NCI-H446 treated with DMSO at 0.1 percent for 48 hours (cell line): ENCODE data around the gene RAD51B.
"Not testable (repeated sequence)": the region's sequence is repeated elsewhere in the genome, so short reads cannot be mapped to it uniquely, and the experiment has no call there.

Experiments used
- DNase-seq: peaks from one replicate; lab custom pipeline; 2025; lab: John Stamatoyannopoulos, UW

Gene RAD51B

DNA sequence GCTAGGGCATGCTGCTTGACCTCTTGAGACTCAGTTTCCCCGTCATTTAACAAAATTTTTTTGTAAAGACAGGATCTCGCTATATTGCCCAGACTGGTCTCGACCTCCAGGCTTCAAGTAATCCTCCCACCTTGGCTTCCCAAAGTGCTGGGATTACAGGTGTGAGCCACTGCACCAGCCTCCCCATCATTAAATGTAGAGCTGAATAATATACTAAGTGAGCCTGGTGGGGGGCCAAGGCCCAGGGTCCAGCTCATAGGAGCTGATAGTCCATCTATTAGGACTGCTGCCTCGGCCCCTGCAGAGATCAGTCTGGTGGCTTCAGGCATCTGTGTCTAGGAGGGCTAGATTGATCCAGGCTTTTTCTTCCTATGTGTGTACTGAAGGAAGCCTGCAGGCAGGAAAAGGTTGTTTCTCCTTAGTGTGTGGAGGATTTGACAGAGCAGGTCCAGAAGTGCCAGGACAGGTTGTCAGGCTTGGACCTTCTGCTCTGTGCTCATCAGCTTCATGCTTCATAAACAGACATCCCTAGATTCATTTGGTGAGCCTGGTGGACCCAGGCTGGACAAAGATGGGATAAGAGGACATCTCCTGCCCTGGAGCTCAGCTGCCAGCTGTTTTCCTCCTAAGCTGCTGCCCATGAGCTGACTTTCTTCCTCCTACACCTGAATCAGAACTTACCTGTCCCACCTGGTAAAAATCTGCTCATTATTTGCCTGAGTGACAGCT is 837.9 kb downstream of the RAD51B start:
- DNase-seq: no peak

DNA sequence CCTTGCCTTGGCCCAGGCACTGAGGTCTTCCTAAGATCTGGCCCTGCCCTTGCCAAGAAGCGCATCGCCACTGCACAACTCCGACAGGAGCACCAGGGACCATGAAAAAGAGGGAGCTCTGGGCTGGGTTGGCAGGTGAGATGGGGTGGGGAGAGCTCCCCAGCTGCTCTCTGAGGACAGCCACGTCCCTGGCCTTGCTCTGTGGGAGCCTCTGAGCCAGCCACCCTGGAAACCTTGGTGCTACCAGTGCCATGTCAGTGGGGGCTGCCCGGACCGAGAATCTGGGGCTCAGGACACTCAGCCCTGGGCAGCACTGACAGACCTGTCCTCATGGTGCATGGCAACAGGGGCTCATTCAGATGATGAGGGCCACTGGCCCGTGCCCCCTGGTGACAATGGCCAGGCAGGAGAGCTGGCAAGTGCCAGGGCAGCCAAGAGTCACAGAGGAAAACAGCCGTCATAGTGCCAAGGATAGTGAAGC is 838.5 kb downstream of the RAD51B start:
- DNase-seq: no peak

DNA sequence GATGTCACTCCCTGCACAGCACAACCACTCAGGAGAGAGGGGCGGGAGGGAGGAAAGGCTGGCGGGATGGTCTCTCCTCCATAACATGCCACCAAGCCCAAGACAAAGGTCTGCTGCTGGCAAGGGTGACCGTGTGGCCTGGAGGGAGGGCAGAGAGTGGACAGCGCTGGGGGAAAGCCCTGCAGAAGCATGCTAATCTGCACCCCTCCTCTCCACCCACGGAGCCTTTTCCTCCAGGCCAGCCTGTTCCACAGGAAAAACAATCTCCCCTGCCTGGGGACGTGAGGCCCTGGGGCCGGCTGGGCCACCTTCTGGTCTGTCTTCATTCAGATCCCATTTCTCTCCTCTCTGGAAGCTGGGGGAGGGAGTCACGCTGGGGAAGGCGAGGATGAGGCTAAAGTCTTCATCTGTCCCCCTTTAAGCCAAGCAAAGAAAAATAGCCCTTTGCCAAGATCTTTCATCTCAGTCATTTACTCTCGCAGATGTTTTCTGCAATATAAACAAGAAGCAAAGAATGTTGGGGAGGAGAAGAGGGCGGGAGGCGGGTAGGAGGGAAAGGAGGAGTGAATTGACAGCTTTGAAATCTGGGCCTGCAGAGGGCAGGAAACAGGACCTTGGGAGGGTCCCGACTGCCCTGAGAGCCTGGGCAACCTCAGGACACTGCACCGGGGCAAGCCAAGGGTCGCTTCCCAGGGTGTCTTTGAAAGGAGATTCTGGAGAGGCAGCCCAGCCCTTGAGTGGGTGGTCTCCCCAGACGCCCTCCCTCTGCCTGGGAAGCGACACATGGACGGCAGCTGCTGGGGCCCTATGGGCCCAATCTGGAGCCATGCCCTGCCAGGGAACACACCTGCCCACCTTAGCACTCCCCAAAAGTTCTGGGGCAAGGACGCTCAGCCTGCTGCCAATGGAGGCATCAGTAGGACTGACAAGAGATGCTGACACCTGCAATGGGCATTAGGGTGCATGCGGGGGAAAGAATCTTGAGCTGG is 839.7 kb downstream of the RAD51B start:
- no peak for DNase-seq

DNA sequence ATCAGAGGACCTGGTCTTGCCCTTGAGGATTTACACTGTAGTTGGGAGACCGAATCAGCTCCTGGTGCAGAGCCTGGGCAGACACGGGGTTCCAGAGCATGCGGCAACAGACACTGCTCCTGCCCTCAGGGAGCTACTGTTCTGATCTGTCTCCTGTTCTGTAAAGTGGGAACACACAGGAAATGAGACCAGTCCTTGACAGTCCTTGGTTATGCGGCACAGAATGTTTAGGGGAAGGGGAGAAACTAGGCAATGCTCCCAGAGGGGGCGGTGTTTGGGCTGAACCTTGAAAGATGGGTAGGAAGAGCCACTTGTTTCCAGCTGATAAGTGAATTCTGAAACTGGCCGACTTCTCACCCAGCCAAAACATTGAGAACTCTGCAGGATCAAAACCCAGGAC is 840.9 kb downstream of the RAD51B start:
- no peak for DNase-seq

DNA sequence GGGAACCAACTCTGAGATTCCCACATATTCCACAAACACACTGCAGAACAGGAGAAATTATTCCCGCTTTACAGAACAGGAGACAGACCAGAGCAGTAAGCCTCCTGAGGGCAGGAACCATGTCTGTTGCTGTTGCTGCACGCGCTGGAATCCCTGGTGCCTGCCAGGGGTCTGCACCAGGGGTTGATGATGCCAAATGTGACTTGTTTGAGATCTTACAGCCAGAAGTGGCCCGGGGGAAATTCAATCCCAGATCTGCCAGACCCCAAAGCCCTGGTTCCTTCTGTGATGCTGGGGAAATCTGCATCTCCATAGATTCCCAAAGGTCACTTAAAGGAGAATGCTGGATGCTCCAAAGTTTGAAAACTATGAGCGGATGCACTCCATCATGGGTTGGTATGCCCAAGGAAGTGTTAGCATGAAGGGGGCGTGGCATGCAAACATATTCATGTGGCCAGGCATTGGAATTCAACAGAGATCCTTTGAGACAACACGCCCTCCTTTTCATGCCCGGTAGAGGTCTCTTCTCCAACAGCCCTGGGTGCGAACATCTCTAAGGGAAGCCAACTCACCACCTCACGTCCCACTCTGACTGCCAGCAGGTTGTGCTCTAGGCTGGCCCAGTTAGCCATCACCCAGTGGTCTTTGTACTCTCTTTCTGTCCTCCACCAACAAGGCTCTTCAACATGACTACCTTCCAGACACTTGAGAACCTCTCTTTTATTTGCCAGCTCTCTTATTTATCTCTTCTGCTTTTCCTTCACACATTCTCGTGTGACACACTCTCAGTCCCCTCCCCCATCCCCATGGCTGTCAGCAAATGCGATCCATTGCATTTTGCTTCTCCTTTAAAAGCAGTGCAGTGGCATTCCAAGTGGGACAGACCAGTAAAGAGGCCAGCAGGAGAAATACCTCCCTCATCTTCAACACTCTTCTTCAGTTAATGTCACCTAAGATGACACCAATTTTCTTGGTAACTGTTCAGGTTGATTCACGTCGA is 841.9 kb downstream of the RAD51B start:
- no peak for DNase-seq

DNA sequence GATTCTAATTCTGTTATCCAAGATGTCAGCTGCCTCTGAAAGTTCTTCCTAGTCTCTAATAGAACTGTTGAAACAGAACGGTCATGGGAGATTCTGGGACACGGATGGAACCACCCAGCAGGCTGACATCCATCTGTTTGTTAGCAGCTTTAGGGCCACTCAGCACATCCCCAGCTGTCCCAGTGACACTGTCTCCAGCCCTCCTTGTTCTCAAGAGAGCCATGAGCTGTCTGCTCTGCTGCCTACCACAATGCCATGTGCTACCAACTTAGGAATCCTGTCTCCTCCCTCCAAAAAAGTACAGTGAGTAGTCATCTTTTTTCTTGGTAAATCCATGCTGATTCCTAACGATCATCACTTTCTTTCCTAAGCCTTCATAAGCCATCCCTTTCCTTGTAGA is 842.8 kb downstream of the RAD51B start:
- DNase-seq: no peak

DNA sequence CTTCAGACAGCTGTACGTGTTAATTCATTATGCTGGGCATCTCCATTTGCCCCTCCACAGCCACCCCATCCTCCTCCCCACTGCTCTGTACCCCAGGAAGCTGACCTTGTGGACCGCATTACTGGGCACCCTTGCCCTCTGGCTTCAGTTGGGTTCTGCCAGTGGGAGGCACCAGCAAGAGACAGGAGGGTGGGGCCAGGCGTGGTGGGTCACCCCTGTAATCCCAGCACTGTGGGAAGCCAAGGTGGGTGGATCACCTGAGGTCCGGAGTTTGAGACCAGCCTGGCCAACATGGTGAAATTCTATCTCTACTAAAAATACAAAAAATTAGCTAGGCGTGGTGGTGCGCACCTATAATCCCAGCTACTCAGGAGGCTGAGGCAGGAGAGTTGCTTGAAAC is 843.2 kb downstream of the RAD51B start:
- not testable (repeated sequence) for DNase-seq

DNA sequence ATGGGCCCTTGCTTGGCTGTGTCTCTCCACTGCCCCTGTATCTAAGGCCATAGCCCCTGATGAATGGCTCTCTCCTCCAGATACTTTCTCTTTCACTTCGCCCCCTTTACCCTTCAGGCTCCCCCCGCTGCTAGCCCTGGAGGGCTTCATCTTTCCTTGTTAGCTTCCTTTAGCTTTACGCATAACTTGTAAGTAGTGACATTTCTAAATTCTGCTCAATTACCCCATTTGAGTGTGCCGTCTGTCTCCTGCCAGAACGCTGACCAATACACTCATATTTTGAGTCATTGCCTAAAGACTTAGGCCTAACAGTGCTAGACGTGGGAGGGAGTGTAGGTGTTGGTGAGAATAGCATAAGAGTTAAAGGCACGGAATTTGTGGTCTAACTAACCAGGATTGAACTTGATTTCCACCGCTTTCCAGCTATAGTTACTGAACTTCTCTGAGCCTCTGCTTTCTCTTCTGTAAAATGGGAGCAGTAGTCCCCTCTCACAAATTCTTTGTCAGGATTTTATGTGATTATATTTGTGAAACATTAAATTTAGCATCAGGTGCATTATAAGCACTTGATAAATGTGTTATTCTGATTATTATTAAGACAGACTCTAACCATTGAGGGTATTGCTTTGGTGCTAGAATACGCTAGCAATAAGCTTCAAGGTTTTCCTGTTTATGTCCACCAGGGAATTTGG is 844.0 kb downstream of the RAD51B start:
- no peak for DNase-seq

DNA sequence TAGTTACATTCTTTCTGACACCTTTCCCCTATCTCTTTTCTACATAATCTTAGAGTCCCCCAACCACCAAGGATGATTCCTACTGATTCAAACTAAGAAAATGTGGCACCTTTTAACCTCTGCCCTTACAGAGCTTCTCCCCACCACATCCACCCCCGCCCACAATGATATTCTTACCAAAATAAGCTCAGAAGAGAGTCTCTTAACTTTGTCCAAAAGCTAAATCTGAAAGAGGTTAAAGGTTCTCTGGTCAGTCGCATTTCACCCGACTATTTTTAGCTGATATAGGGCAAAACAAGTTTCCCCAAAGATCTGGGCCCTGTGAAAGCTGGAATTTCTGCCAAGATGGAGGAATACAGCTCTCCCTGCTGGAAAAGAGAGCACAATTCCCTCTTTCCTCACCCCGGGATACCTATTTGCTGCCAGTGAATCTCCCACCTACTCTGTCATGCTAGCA is 844.7 kb downstream of the RAD51B start:
- no peak for DNase-seq

DNA sequence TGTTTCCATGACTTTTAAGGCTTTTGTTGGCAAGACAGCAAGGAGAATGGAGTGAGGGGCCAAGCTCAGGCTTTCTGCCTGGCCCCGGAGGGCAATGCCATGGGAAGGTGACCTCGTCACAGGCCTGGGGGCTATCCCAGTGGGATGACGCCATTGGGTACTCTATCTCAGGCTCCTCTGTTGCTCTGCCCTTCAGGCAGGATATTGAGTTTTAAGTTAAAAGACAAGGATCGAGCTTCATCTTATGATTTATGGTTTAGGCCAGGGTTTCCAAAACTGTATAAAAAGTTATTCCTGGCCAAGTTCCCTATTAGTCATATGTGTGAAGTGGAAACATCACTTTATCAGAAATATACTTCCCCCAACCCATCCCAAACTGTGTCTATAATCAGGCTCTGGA is 845.6 kb downstream of the RAD51B start:
- no peak for DNase-seq

DNA sequence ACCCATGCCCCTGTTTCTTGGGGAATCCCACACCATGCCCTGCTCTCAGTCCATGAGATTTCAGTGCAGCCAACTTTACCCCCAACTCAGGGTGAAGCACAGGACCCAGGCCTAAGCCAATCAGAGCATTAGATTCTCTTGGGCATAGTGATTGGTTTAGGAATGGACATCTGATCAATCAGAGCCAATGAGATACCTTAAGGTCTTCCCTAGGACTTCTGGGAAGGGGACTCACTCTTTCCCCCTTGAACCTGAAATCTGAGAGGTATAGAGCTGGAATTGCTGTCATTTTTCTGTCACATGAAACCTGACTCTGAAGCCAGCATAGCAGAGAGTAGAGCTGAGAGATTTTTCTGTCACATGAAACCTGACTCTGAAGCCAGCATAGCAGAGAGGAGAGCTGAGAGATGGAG is 846.2 kb downstream of the RAD51B start:
- no peak for DNase-seq

DNA sequence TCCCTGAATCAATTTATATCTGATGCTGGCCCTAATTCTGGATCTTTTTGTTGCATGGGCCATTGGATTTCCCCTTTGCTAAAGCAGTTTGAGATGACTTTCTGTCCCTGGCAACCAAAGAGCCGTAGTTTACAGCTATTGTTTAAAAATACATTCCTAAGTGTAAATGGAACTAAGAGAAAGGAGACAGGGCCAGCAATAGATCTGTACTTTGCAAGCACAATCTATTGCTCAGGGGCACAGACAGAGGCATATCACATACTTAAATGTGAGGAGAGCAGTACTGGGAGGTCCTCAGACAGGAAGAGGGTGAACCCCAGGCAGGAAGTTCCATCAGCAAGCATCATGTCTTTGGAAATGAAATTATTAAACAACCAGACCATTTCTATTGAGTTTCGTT is 846.7 kb downstream of the RAD51B start:
- DNase-seq: no peak

DNA sequence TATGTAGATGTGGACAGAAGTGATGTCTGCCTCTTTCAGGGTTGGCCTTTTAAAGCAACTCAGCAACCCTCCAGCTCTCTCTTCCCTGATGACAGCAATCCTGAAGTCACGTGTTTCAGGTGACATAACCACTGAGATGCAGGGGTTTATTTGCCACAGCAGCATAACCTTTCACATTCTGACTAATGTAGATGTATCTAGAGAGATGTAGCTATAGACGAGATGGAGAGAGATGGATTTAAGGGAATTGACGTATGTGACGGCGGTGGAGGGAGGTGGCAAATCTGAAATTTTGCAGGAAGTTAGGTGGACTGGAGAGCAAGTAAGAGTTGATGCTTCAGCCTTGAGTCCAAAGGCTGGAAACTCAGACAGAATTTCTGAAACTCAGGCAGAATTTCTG is 847.3 kb downstream of the RAD51B start:
- DNase-seq: no peak

DNA sequence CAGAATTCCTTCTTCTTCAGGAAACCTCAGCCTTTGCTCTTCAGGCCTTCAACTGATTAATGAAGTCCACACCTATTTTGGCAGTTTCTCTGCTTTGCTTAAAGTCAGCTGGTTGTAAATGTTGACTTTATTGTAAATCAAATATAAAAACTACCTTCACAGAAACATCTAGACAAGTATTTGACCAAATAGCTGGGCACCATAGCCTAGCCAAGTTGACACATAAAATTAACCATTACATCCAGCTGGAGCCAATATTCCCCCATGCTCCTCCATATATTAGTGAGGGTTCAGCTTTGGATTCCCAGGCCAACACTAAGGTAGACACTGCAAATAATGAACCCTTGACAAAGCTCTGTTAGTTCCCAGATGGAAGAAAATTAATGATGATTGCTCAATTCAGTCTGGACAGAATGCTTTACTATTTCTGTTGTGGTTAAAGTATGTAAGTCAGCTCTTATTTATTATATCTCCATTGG is 847.8 kb downstream of the RAD51B start:
- DNase-seq: no peak

DNA sequence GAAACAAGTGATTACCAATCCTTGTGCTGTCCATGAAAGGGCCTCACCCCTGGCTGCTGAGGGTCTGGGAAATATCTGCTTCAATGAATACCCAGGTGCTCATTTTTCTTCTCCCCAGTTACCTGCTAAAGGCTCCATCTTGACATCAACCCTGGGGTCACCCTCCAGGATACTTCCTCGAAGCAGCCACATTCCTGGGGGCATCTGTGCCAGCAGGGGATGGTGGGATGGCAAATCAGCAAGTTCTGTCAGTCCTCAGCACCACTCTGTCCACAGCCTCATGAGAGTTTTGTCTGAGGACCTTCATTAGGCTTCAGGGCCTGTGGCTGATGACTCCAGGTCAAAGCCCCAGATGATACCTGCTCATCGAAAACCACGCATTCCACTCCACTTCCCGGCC is 848.4 kb downstream of the RAD51B start:
- no peak for DNase-seq

DNA sequence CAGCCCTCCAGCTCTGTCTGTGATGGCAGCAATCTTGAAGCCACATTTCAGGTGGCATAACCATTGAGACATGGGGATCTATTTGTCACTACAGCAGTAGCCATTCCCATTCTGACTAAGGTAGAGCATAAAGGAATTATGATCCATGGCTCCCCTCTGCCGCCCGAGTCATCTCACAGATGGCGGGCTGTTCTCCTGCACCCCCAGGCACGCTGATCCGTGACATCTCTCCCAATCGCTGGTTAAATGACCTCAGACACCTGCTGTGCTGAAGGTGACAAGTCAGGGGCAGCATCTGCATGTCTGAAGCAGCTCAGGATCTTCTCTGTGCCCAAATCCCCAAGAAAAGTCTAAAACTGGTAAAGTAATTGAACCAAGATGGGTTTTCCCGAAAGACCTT is 849.0 kb downstream of the RAD51B start:
- DNase-seq: no peak

DNA sequence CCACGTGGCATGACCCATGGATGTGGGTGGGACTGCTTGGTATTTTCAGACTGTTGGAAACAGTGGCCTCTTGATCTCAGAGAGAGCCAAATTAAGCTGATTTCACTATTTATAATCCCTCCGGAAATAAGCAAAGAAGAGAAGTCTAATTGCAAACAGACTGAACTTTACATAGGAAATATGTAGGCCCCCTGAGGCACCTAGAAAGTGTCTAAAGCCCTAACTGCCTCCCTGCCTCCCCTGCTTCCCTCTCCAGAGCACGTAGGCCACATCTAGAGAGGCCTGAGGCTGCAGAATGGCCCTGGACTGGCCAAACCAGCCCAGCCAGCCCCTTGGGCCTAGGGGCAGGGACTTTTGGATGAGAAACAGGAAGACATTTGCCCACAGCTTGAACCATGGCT is 849.5 kb downstream of the RAD51B start:
- DNase-seq: no peak

DNA sequence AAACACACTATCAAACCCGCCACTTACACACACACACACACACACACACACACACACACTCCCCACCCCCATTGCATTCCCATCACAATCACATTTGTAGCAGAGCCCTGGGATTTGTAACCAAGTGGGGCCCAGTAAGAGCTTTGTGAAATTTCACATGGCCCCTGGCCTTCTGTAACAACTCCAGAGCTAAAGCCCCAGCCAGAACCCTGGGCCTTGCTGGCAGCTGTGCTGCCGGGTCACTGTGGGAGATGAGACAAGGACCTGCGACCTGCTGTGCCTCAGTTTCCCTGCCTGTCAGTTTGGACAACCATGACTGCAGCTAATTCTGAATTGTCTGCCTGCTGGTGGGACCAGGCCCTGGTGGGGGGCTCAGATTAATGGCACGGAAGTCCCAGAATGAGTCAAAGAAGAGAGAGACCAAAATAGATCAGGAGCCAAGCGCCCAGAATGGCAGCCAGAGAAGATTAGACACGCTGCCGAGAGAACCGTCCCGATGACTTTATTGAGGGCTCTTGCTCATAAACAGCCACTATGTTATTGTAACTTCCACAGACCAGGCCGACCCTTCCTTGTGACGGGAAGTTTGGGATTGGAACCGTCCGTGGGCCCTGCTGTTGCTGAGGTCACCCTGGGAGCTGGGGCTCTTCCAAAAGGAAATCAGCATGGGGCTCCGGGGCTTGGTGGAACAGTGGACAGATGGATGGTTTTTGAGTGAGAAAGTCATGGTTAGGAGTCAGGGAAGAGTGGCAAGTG is 850.2 kb downstream of the RAD51B start:
- peak; percentile 42 for DNase-seq

DNA sequence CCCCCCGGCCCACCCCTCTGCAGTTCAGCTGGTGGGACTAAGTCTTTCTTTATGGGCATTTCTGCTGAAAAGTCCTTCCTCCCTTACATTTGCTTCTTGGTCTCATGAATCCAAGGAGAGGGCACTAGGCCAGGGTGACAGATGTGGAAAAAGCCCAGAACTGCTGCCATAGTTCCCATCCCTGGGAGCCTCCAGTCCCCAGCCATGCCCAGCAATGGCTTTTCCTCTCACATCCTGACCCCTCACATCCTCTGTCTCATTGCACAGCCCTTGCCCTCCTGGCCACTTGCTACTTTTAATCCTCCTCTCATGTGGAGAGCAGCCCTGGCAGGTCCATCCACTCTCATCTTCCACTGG is 850.8 kb downstream of the RAD51B start:
- DNase-seq: peak; percentile 42

DNA sequence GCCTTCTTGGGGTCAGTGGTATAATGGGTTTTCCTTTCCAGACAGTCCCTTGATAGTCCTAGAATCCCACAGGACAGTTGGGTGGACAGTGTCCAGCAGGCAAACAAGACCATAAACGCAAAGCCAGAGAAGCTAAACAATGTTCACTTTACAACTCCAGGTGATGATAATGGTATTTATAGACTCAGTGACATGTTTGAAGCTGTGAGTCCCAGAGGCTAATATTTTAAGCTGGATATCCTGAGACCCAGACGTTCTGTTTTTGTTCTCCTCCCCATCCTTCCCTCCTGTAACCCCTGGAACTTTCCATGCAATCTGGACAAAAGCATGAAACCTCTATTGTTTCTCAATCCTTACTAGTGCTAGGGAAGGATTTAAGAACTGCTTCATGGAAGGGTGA is 852.3 kb downstream of the RAD51B start:
- DNase-seq: no peak
